HL-60/S4 (cell line): ENCODE results near the gene OGDH.

Source experiments
- in situ Hi-C: fragments of 300-500 bp; cut with MboI; formaldehyde crosslinking; loops from 2 replicates; pipeline ENCODE4 v1.14.3; 2022; ENCODE audit warnings: low sequenced_read_pairs

Gene OGDH

GRCh38 chr7:44617225-44617890, 10.9 kb downstream of the OGDH start:
- in situ Hi-C loops, result no loop called here

GRCh38 chr7:44618045-44618444, 11.6 kb downstream of the OGDH start:
- in situ Hi-C loops, result no loop called here

GRCh38 chr7:44618753-44619152, 12.3 kb downstream of the OGDH start:
- in situ Hi-C loops, result no loop called here

GRCh38 chr7:44621034-44621749, 14.8 kb downstream of the OGDH start:
- in situ Hi-C loops, result no loop called here

GRCh38 chr7:44621750-44622103, 15.3 kb downstream of the OGDH start:
- in situ Hi-C loops, result no loop called here

- in situ Hi-C loops, result no loop called here
Measured at GRCh38 chr7:44622342-44623151, 16.1 kb downstream of the OGDH start.

GRCh38 chr7:44624318-44624717, 17.9 kb downstream of the OGDH start:
- in situ Hi-C loops, result no loop called here

GRCh38 chr7:44625526-44626471, 19.4 kb downstream of the OGDH start:
- in situ Hi-C loops, result no loop called here

- in situ Hi-C loops, result no loop called here
Measured at GRCh38 chr7:44626620-44627019, 20.2 kb downstream of the OGDH start.

GRCh38 chr7:44629829-44630522, 23.5 kb downstream of the OGDH start:
- in situ Hi-C loops, result no loop called here

GRCh38 chr7:44630792-44631457, 24.5 kb downstream of the OGDH start:
- in situ Hi-C loops, result no loop called here

- in situ Hi-C loops, result no loop called here
Measured at GRCh38 chr7:44631458-44632115, 25.2 kb downstream of the OGDH start.

- in situ Hi-C loops, result no loop called here
Measured at GRCh38 chr7:44632196-44632595, 25.8 kb downstream of the OGDH start.

- in situ Hi-C loops, result no loop called here
Measured at GRCh38 chr7:44633254-44634186, 27.1 kb downstream of the OGDH start.

- in situ Hi-C loops, result no loop called here
Measured at GRCh38 chr7:44634187-44634838, 27.9 kb downstream of the OGDH start.

- in situ Hi-C loops, result no loop called here
Measured at GRCh38 chr7:44634839-44635591, 28.6 kb downstream of the OGDH start.
